ENCODE data around the gene GALNT4.

- TF ChIP-seq POLR2AphosphoS5 (IDR thresholded peaks at IDR 0.05) (no peak), CTCF (IDR thresholded peaks at IDR 0.05) (no peak)
These were observed 40.1 kb downstream of the GALNT4 start for GRCh38 chr12:89484470-89484869.
